A549 (cell line): ENCODE measurements around the gene BCAP31.

Source experiments
- BHLHE40 ChIP-seq: IDR thresholded peaks from 2 replicates; pipeline ENCODE4 v1.6.1; 2012; ENCODE audit warnings: low read depth, low read length, inconsistent platforms
- CTCF ChIP-seq: fragments of >200 bp; sonication (Bioruptor Twin); formaldehyde crosslinking; IDR thresholded peaks from 3 replicates; pipeline ENCODE4 v1.5.1; 2016
- EP300 ChIP-seq, 2 experiments: fragments of >200 bp; sonication (Bioruptor Twin); formaldehyde crosslinking; IDR thresholded peaks; 2 replicates in 1 of 2; 3 replicates in 1 of 2; pipeline ENCODE4 v1.6.1; 2016 to 2017
- FOXS1 ChIP-seq: fragments of 250-450 bp; sonication (Bioruptor Pico); IDR thresholded peaks from 2 replicates; pipeline ENCODE4 v1.5.0; 2020; ENCODE audit warnings: mild to moderate bottlenecking, moderate library complexity
- HOXA7 ChIP-seq: fragments of 250-450 bp; sonication (Bioruptor Pico); IDR thresholded peaks from 2 replicates; pipeline ENCODE4 v1.5.0; 2020; ENCODE audit warnings: mild to moderate bottlenecking, moderate library complexity
- POLR2A ChIP-seq: IDR thresholded peaks from 2 replicates; pipeline ENCODE4 v1.6.1; 2012; ENCODE audit warnings: mild to moderate bottlenecking, low read length
- REST ChIP-seq: fragments of 200-600 bp; sonication (generic); IDR thresholded peaks from 2 replicates; pipeline ENCODE4 v1.6.1; 2016; ENCODE audit warnings: antibody characterized with exemption, mild to moderate bottlenecking, moderate library complexity

- no peak for TF ChIP-seq HOXA7
- TF ChIP-seq CTCF: no peak
- no peak for TF ChIP-seq REST
- TF ChIP-seq EP300 (IDR thresholded peaks at IDR 0.05): no peak
- no peak for TF ChIP-seq POLR2A
- TF ChIP-seq FOXS1 (CRISPR knock-in tag): no peak
- TF ChIP-seq BHLHE40: no peak
Measured at GRCh38 chrX:153670748-153671588, 53.2 kb downstream of the BCAP31 start.
